Measurements from ENCODE around the gene SNRPA1. TPM values are rescaled to one million over a fixed set of nuclear protein-coding genes. Genes with fewer than 3 reads are reported as not detected.

The SNRPA1 gene
- total RNA-seq, 1 donor from 2014 or later = 43.8 TPM

- no peak for ATAC-seq
- intact Hi-C loops (cut with DNase I) = no loop called here
- peak; percentile 51 for DNase-seq (ENCODE audit: low spot score)
These were observed 25.4 kb downstream of the SNRPA1 start for GRCh38 chr15:101269479-101270223.

- DNase-seq (ENCODE audit: low spot score) = peak; percentile 72
- intact Hi-C loops (cut with DNase I) = no loop called here
- ATAC-seq = peak; percentile 87
These were observed 27.5 kb downstream of the SNRPA1 start for GRCh38 chr15:101267320-101268104.

- intact Hi-C loops (cut with DNase I) = no loop called here
- ATAC-seq = peak; percentile 23
These were observed 28.3 kb downstream of the SNRPA1 start for GRCh38 chr15:101266787-101267186.

GRCh38 chr15:101266034-101266433 lies 29.0 kb downstream of the SNRPA1 start:
- ATAC-seq (peak; percentile 16), DNase-seq (ENCODE audit: low spot score) (peak; percentile 59)
- intact Hi-C loops (cut with DNase I) = no loop called here

More at GRCh38 chr15:101266787-101267186, 28.3 kb downstream of the SNRPA1 start:
- DNase-seq (ENCODE audit: low spot score) = peak; percentile 54

- intact Hi-C loops (cut with DNase I) = loop anchor here (5.0 kb wide), 1 partner anchor 253 kb away; no protein-coding TSS in a partner anchor
- DNase-seq (ENCODE audit: low spot score) (peak; percentile 62), ATAC-seq (peak; percentile 70)
These were observed 30.0 kb downstream of the SNRPA1 start for GRCh38 chr15:101264911-101265641.

- no peak for DNase-seq (ENCODE audit: low spot score)
- ATAC-seq = no peak
- intact Hi-C loops (cut with DNase I) = loop anchor here (5.0 kb wide), 1 partner anchor 252 kb away; no protein-coding TSS in a partner anchor
These were observed 31.0 kb downstream of the SNRPA1 start for GRCh38 chr15:101264011-101264410.

DNA sequence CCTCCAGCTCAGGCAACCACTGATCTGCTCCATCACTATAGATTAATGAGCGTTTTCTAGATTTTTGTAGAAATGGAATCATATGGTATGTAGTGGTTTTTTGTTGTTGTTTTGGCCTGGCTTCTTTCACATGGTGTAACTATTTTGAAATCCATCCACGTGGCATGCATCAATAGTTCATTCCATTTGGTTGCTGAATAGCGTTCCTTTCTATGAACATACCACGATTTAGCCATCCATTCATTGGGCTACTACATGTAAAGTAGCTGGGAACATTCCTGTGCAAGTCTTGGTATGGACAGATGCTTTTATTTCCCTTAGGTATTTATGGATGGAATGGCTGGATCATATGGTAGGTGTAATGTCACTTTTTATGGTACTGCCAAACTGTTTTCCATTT lies 32.5 kb downstream of the SNRPA1 start:
- intact Hi-C loops (cut with DNase I) = loop anchor here (5.0 kb wide), 1 partner anchor 250 kb away; no protein-coding TSS in a partner anchor
- ATAC-seq (no peak), DNase-seq (ENCODE audit: low spot score) (no peak)

GRCh38 chr15:101258238-101259144 lies 36.6 kb downstream of the SNRPA1 start:
- DNase-seq (ENCODE audit: low spot score) (no peak), ATAC-seq (peak; percentile 73)
- intact Hi-C loops (cut with DNase I) = loop anchor here (5.0 kb wide), 1 partner anchor 171 kb away; no protein-coding TSS in a partner anchor

DNA sequence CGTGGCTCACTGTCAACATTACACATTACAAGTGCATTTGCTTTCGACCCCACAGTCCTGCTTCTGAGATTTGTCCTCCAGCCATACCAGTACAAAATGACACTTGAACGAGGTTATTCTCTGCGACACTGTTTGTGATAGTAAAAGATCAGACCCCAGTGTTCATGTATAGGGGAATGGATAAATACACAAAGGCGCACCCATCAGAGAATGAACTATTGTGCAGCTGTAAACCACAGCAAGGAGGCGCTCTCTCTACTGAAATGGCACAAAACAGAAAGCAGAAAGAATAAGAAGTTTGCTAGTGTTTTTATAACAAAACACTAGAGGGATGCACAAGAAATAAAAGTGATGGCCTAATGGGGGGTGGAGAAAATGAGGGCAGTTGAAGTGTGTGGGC lies 38.3 kb downstream of the SNRPA1 start:
- no peak for DNase-seq (ENCODE audit: low spot score)
- intact Hi-C loops (cut with DNase I) = loop anchor here (5.0 kb wide), 1 partner anchor 169 kb away; no protein-coding TSS in a partner anchor
- ATAC-seq = no peak

- ATAC-seq (peak; percentile 67), DNase-seq (ENCODE audit: low spot score) (no peak)
- intact Hi-C loops (cut with DNase I) = loop anchor here (5.0 kb wide), 1 partner anchor 168 kb away; no protein-coding TSS in a partner anchor
These were observed 39.3 kb downstream of the SNRPA1 start for GRCh38 chr15:101255615-101256241.

DNA sequence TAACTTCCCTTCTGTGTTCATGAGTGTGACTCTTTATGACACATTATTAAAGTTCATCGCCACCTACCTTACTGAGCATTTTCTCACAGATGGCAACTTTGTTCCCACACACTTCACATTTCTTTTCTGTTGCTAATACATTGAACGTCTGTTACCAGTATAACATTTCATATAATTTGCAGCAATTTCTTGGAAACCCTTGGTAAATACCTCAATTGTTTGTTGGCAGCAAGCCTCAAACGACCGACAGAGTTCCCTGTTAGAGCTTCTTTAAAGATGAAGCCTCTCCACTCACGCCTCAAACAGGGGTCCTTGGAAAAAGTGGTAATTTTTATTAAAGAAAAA lies 40.0 kb downstream of the SNRPA1 start:
- intact Hi-C loops (cut with DNase I) = loop anchor here (5.0 kb wide), 1 partner anchor 168 kb away; no protein-coding TSS in a partner anchor
- ATAC-seq (no peak), DNase-seq (ENCODE audit: low spot score) (no peak)

GRCh38 chr15:101254157-101255050 lies 40.6 kb downstream of the SNRPA1 start:
- DNase-seq (ENCODE audit: low spot score) (no peak), ATAC-seq (no peak)
- intact Hi-C loops (cut with DNase I) = loop anchor here (5.0 kb wide), 2 partner anchors 167 to 237 kb away; no protein-coding TSS in a partner anchor

DNA sequence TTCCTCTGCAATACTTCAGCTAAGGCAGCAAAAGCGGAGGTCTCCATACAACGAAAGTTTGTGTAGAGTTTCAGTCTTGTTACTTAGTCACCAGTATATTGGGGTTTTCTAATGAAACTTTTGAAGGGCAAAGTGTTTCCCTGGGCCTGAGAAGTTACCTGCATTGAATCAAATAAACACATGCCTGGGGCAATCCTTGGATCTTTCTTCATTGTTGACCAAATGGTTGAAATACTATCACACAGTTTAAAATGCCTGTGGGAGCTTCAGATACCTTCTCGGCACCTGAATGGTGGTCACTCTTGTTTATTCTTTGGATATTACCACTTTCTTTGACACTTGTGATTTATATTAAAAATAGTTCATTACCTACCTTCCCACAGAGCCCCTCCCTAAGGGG lies 42.2 kb downstream of the SNRPA1 start:
- no peak for ATAC-seq
- no peak for DNase-seq (ENCODE audit: low spot score)
- intact Hi-C loops (cut with DNase I) = loop anchor here (5.0 kb wide), 1 partner anchor 236 kb away; no protein-coding TSS in a partner anchor

DNA sequence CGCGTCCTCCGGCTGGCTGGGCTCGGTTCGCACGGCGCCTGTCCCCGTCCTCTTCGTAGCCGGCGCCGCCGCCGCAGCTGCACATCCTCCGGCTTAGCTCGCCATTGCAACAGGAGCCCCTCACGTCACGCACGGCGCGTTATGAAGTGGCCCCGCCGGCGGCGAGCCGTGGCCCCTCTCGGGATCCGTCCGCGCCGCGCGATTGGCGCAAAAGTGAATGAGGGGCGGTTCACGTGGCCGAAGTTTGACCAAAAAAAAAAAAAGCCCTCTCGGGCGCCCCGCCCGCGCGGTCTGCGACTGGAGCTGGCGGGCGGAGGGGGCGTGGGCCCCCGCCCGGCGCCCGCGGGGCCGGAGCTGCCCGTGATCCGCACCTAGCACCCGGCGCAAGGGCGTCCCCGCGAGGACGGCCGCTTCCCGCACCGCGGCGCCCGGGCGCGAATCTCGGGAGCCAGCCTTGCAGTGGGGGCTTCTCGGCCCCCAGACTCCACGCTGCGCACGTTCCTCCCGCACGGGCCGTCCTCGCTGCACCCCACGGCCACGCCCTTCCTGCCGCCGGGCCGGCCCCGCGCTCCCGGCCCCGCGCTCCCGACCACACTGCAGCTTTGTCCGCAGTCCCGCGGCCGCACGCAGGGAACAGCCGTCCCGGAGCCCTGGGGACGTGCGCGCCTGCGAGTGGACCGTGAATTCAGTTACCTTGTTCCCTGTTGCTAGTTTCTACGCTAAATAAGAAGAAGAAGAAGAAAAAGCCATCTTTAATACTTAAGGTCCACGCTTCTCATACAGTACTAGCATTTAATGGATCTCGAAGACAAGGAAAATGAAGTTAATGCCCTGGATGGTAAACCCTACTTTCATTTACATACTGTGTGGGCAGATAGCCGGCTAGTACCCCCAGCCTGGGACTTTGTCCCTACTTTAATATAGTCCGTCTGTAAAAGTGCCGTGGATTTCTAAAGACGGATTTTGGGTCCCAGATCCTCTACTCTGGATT lies 42.9 kb downstream of the SNRPA1 start, which contains the start of gene CHSY1:
Gene CHSY1 (minus strand): TSS at position 219 of the 991 bp plus-strand sequence. CDS start 592 bp downstream, outside the sequence.
- ATAC-seq = peak; percentile 91
- intact Hi-C loops (cut with DNase I) = loop anchor here (5.0 kb wide), 1 partner anchor 235 kb away; no protein-coding TSS in a partner anchor

More for the DNA sequence above, 42.9 kb downstream of the SNRPA1 start, which contains the start of gene CHSY1:
- DNase-seq (ENCODE audit: low spot score) = peak; percentile 96
